ENCODE measurements around the gene AJM1. TPM values are rescaled to one million over a fixed set of nuclear protein-coding genes. Genes with fewer than 3 reads are reported as not detected.
"Not testable (repeated sequence)": the region's sequence is repeated elsewhere in the genome, so short reads cannot be mapped to it uniquely, and the experiment has no call there.

AJM1 gene
- polyA plus RNA-seq, 3 donors, result 1.2 to 4.0 (median 1.7) TPM

DNA sequence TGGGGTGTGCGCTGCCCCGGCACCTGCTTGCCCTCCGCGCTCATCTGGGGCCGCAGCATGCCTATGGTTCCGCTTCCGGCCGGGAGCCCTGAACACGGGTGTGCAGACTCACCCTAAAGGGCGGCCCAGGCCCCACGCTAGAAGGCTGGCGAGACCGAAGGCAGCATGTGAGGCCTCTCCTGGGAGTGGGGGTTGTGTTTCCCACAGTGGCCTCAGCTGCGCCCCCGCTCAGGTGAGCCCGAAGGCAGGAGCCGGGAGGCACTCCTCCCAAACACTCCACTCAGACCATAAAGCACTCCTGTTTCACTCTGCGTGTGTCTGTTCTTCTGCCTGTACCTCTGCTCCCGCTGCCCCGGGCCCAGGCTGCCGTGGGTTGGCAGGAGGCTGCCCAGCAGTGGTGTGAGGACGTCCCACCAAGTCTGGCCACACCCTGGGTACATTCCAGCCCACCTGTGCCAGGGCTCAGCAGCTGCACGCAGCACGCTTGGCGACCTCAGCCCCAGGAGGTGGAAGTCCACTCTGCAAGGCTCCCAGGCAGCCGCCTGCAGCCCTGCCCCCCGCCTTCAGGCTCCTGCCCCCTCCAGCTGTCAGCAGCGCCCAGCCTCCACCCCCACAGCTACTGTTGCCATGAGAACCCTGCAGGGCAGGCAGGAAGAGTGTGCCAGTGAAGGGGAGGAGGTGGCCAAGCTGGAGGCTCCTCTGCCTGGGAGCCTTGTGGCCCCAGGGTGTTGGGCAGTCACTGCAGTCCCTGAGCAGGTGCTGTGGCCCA is 1.2 kb upstream of the AJM1 start:
- no peak overlapping the region for H3K27ac ChIP-seq (ENCODE audit: low read depth, low read length)
- 28 to 78% (median 74%) methylated on average over 27 to 28 of the region's 28 CpGs for WGBS, 3 donors

DNA sequence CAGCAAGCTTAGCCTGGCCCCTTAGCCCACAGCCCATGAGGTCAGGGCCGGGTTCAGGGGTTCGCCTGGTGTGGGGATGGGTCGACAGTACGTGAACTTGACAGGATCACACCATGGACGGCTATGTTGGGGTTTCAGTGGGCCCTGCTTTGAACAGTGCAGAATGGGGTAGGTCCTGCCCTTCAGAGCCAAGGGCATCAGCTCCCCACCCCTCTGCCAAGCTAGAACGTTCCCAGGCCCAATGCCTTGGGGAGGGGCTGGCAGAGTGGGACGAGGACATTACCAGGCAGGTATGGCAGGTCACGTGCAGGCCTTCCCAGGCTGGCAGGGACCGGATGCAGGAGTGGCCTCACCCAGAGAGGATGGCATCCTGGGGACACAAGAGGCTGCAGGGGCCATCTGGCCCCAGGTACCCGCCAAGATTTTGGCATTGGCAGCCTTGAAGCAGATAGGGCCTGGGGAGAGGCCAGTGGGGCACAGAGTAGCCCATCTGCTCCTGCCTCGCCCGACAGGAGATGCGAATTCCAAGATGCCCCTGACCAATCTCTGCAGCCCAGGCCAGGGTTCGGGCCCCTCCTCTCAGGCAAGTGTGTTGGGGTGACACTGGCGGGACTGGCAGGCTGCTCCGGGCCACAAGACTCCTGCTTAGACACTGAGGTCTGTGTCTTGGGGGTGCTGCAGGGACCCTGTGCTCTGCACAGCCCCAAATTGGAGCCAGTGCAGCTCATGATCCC is 465 bp upstream of the AJM1 start:
- WGBS, 3 donors, result 27 to 54% (median 49%) methylated on average over 14 to 16 of the region's 16 CpGs
- not testable (repeated sequence) for H3K27ac ChIP-seq (ENCODE audit: low read depth, low read length)

DNA sequence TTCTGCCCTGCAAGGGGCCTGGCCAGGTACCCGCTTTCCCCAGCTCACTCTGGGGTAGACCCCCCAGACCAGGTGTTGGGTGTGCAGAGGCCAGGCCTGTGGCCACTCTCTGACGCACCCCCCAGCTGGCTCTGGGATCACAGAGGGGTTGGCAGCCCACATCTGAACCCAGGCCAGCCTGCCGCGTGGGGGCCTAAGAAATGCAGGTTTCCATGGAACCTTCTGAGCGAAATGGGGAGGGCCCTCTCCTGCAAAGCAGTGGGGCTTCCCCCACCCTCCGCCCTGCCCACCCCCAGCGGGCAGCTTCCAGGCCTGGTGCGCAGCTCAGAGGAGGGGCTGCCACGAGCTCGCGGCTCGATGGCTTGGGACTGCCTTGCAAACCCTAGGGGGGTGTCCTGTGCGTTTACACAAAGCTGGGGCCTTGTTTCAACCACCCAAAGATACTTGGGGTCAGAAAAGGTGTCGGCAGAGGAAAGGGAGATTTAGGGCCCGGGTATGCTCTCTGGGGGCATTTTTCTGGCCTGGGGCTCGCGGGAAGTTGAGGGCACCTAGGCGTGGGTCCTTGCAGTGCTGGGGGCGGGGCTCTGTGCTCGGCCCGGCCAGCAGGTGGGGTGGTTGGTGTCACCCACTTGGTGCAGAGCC is 1.0 kb downstream of the AJM1 start:
- not testable (repeated sequence) for H3K27ac ChIP-seq (ENCODE audit: low read depth, low read length)
- WGBS, 3 donors, result 15 to 16% (median 15%) methylated on average over 16 to 21 of the region's 21 CpGs

DNA sequence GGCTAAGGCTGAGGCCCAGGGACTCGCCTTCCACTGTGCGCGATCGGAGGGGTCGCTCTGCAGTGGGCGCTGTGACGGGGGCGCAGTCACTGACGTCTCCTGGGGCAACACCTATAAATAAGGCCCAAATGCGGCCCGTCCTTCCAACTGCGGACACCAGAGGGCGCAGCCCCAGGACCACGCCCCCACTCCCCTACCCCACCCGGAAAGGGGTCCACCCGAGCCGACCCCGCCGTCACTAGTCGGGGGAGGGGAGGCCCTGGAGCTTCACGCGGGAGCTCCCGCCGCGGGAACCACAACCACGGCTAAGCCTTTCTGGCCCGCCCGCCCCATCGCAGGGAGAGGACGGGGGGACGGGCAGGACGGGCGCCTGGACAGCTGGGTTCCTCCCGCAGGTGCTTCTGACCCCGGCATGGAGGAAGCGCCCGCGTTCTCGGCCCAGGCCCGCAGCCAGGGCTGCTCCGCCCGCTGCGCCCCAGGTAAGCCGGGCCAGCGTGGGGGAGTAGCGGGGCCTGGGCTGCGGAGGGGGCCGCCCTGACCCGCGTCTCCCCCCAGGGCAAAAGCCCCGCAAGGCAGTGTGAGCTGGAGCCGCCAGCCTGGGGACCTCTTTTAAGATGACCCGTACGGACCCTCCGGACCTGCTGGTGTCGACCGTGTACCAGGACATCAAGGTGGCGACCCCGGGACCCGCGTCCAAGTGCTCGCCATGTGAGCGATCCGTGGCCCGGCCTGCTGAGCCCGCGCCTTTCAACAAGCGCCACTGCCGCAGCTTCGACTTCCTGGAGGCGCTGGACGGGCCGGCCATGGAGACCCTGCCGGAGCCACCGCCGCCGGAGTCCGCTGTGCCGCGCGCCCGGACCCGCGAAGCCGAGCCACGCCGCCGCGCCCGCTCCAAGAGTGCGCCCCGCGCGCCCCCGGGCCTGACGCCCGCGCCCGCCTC is 1.8 kb downstream of the AJM1 start:
- WGBS, 3 donors, result 4 to 24% (median 7%) methylated on average over 64 to 98 of the region's 99 CpGs
- not testable (repeated sequence) for H3K27ac ChIP-seq (ENCODE audit: low read depth, low read length)

DNA sequence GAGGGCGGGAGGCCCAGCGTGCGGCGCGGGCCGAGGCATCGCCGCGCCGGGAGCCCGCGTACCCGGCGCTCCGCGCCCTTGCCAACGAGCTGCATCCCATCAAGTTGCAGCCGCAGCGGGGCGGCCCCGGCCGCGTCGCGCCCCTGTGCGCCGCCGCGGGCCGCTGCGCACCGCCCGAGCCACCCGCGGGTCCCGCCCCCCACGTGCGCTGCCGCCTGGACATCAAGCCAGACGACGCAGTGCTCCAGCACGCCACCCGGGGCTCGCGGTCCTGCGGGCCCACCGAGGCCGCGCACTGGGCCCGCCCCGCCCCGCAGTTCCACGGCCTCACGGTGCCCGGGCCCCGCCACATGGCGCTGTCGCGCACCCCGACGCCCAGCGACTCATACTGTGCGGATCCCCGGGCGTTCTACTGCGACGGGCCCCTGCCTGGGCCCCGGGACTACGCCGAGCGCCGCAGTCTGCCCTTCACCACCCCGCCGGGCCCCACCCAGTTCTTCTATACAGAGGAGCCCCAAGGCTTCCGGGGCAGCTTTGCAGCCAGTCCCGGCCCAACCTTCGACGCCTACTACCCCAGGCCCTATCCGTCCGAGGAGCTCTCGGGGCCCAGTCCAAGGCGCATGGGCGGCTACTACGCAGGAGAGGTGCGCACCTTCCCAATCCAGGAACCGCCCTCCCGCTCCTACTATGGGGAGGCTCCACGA is 2.6 kb downstream of the AJM1 start:
- 8 to 56% (median 17%) methylated on average over 63 to 88 of the region's 88 CpGs for WGBS, 3 donors
- H3K27ac ChIP-seq (ENCODE audit: low read depth, low read length), result no peak overlapping the region

DNA sequence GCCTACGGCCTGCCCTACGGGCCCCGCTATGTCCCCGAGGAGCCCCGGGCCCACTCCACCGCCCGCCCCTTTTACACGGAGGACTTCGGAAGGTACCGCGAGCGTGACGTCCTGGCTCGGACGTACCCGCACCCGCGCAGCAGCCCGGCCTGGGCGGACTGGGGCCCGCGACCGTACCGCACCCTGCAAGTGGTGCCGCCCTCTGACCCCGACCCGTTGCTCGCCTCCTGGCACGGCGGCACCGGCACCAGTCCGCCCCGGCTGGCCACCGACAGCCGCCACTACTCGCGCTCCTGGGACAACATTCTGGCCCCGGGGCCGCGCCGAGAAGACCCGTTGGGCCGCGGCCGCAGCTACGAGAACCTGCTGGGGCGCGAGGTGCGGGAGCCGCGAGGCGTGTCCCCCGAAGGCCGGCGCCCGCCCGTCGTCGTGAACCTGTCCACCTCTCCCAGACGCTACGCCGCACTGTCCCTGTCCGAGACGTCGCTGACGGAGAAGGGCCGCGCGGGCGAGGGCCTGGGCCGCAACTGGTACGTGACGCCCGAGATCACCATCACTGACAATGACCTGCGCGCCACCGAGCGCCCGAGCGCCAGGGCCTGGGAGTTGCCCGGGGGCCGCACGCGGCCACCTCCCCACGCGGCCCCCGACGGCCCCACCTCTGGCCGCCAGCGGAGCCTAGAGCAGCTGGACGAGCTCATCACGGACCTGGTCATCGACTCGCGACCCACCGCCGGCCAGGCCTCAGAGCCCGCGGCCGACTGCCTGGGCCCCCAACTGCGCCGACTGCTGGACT is 3.4 kb downstream of the AJM1 start:
- 18 to 69% (median 29%) methylated on average over 88 to 102 of the region's 102 CpGs for WGBS, 3 donors
- H3K27ac ChIP-seq (ENCODE audit: low read depth, low read length), result no peak overlapping the region

DNA sequence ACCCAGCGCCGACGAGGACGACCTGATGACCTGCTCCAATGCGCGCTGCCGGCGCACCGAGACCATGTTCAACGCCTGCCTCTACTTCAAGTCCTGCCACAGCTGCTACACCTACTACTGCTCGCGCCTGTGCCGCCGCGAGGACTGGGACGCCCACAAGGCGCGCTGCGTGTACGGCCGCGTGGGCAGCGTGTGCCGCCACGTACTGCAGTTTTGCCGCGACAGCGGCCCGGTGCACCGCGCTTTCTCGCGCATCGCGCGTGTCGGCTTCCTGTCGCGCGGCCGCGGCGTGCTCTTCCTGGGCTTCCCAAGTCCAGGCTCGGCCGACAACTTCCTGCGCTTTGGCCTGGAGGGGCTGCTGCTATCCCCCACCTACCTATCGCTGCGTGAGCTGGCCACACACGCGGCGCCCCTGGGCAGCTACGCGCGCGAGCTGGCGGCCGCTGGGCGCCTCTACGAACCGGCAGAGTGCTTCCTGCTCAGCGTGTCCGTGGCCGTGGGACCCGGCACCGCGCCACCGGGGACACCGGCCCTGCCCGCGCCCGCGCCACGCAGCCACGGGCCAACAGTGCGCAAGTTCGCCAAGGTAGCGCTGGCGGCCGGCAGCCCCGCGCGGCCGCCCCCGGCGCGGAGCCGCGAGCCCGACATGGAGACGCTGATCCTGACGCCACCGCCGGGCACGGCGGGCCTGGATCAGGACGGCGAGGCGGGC is 4.3 kb downstream of the AJM1 start:
- H3K27ac ChIP-seq (ENCODE audit: low read depth, low read length), result no peak overlapping the region
- 6 to 44% (median 6%) methylated on average over 91 to 98 of the region's 98 CpGs for WGBS, 3 donors

DNA sequence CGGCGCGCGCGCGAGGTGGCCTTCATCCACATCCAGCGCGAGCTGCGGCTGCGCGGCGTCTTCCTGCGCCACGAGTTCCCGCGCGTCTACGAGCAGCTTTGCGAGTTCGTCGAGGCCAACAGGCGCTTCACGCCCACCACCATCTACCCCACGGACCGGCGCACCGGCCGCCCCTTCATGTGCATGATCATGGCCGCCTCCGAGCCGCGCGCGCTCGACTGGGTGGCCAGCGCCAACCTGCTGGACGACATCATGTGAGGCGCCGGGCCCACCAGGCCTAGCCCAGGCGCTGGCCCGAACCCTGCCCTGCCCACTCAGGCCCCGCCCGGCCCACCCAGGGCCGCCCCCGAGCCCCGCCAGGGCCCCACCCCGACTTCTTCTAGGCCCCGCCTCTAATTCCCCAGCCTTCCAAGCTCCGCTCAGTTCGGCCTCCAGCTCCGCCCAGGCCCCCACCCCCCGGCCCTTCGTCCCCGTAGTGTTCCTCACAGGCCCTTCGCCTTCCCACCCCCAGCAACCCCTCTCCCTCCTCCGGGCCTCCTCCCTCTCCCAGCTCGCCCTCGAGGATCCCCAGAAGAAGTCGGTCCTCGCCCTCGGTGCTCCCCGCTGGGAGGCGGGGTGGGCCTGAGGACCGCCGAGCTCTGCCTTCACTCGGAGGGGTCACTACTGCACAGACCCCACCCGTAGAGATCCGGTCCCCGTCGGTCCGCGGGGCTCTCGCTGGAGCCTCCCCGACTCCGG is 5.0 kb downstream of the AJM1 start:
- WGBS, 3 donors, result 1 to 34% (median 4%) methylated on average over 43 to 74 of the region's 75 CpGs
- H3K27ac ChIP-seq (ENCODE audit: low read depth, low read length), result no peak overlapping the region

DNA sequence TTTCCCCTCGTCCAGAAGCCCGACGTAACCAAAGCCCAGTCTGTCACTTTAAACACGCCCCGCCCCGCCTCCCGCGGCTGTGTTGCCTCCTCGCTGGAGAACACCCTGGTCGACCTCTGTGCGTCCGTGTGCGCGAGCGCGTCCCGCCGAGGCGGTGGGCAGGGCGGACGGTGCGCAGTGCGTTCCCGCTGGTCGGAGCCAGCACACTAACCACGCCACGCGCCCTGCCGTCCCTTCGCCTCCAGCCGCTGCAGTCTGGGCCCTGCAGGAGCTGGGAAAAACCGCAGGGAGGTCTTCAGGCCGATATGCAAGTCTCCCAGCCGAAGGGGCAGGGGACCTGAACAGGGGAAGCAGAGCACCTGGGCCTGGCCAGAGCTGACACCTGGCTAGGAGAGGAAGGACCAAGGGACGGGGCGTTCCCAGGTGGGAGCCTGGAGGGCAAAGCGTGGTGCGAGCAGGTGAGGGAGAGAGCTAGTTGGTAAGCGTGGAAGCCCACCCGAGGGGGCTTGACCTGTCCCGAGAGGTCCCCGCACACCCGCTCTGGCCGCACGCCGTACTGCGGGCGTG is 5.6 kb downstream of the AJM1 start:
- no peak overlapping the region for H3K27ac ChIP-seq (ENCODE audit: low read depth, low read length)
- 1% methylated on average over 47 to 48 of the region's 48 CpGs for WGBS, 3 donors

DNA sequence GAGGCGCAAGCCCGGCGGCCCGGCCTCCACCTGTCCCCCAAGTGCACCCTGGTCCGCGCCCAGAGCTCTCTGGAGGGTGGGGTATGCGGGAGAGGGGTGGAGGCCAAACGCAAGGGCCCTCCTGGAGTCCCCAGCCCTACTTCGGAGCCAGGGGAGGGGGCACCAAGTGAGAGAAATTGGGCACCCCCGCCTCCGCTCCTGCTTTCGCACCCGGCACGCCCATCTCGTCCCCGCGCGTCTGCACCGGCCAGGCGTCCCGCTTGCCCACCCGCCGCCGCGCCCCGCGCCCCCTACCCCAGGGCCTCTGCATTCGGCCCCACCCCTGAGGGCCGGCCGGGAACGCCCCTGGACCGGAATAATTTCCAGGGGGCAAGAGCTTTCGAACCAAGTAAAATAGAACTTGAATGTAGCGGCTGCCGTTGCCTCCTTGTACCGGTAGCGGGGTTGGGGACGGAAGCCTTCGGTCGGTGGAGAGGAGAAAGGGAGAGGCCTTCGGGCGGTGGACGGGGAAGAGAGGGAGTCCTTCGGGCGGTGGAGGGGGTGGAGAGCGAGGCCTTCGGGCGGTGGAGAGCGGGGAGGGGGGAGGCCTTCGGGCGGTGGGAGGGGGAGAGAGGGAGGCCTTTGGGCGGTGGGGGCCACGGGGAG is 6.2 kb downstream of the AJM1 start:
- peak overlapping the region; percentile 3 for H3K27ac ChIP-seq (ENCODE audit: low read depth, low read length)
- 0 to 1% (median 1%) methylated on average over 43 to 47 of the region's 53 CpGs for WGBS, 3 donors

DNA sequence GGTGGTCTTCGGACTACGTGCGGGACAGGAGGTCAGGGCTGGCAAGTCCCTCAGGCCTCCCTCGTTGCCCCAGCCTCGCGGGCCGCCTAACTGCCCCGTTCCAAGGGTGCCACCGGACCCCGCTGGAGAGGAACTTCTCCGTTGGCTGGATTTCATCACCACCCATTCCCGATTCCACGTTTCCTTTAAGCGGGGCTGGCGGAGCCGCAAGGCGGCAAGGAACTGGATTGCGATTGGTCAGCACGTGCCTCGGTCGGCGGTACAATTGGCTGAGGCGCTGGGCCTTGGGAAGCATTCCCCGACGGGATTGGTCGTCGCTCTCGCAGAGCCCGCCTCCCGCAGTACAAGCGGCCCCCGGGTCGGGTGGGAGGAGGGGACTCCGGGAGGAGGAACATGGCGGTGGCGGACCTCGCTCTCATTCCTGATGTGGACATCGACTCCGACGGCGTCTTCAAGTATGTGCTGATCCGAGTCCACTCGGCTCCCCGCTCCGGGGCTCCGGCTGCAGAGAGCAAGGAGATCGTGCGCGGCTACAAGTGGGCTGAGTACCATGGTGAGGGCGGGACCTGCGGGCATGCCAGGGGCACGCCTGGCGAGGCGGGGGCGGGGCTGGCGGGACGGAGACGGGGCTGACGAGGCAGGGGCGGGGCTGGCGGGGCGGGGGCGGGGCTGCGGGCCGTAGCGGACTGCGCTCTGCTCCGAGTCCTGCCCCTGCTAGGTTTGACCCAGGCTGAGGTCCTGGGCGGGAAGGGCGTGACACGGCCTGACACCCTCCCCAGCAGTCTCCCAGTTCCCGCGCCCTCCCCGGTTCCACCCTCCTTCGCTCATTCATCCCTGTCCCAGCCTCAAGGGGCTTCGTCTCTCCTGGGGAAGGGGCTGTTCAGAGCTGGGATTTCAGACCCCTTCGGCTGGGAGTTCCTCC is 7.0 kb downstream of the AJM1 start, which contains the start of gene PHPT1:
TSS of gene PHPT1 (plus strand) at position 372 of the 922 bp plus-strand sequence. CDS start at position 394, 22 bp downstream.
- H3K27ac ChIP-seq (ENCODE audit: low read depth, low read length), result peak within 1 kb of the TSS; percentile 73
- 0 to 1% (median 0%) methylated on average over 67 to 77 of the region's 77 CpGs for WGBS, 3 donors

DNA sequence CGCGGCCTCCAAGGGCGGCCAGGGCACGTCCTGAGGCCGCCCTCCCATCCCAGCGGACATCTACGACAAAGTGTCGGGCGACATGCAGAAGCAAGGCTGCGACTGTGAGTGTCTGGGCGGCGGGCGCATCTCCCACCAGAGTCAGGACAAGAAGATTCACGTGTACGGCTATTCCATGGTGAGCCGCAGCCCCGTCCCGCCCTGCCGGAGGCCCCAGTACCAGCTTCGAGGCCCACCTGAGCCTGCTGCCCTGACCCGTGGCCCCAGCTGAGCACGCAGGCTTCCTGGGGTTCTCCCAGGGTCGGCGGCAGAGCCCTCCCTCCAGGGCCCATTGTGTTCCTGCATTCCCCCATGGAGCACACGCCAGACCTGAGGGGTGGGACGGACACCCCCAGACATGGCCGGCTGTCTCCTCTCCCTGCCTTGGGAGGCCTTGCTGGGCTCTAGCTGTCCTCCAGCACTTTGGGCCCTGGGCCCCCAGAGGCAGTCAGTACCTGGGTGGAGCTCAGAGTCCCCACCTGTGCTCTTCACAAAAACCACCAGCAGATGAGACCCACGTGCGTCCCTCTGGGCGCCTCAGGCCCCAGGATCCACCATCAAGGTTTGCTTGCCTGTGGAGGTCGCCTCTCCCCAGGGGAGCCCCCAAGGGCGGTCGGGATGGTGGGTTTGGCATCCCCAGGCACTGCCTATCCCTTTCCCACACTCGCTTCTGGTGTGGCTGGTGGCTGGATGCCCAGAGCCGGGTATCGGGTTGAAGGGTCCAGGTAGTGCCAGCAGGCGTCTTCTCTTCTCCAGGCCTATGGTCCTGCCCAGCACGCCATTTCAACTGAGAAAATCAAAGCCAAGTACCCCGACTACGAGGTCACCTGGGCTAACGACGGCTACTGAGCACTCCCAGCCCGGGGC is 7.9 kb downstream of the AJM1 start:
- 41 to 57% (median 47%) methylated on average over 42 to 43 of the region's 43 CpGs for WGBS, 3 donors
- no peak overlapping the region for H3K27ac ChIP-seq (ENCODE audit: low read depth, low read length)
